ENCODE results near the gene TRPC4.

The TRPC4 gene

GRCh38 chr13:37641391-37641790 lies 228.2 kb downstream of the TRPC4 start:
- no peak overlapping the region for H3K27ac ChIP-seq (replicated peaks)
- H3K27me3 ChIP-seq (ENCODE audit: insufficient read depth, poor library complexity, severe bottlenecking), result no peaks in the 10 kb centered on the region
- no peak for DNase-seq (ENCODE audit: low read depth in 1 of 2, low spot score in 1 of 2)
- no peak for TF ChIP-seq GABPA (IDR thresholded peaks at IDR 0.05; ENCODE audit: low read depth)
- TF ChIP-seq SPI1 (IDR thresholded peaks at IDR 0.05; ENCODE audit: borderline replicate concordance, low read depth), result no peak
- TF ChIP-seq, protein P1, sequence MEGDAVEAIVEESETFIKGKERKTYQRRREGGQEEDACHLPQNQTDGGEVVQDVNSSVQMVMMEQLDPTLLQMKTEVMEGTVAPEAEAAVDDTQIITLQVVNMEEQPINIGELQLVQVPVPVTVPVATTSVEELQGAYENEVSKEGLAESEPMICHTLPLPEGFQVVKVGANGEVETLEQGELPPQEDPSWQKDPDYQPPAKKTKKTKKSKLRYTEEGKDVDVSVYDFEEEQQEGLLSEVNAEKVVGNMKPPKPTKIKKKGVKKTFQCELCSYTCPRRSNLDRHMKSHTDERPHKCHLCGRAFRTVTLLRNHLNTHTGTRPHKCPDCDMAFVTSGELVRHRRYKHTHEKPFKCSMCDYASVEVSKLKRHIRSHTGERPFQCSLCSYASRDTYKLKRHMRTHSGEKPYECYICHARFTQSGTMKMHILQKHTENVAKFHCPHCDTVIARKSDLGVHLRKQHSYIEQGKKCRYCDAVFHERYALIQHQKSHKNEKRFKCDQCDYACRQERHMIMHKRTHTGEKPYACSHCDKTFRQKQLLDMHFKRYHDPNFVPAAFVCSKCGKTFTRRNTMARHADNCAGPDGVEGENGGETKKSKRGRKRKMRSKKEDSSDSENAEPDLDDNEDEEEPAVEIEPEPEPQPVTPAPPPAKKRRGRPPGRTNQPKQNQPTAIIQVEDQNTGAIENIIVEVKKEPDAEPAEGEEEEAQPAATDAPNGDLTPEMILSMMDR (IDR thresholded peaks at IDR 0.05; ENCODE audit: insufficient read depth, low read length), result no peak
- TF ChIP-seq POLR2AphosphoS5 (IDR thresholded peaks at IDR 0.05; ENCODE audit: low read depth), result no peak
- no peak for TF ChIP-seq REST (IDR thresholded peaks at IDR 0.05; ENCODE audit: insufficient replicate concordance, low read depth)
- no peak overlapping the region for H3K4me3 ChIP-seq (replicated peaks; ENCODE audit: insufficient read depth, low read length)

DNA sequence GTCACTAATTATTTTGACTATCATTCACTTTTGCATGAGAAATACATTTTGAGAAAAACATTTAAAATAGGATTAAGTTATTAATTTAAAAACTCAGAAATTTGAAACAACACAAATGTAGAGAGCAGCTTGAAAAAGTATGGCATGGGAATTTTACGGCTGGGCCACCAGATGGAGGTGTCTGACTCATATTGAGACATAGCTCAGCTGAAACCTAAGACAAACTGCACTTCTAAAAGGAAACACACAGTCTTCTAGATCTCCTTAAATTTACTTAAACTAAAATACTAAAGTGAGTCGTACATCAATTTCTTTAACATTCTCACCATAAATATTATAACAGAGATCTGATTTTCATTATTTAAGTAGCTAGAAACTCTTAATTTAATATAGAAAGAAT lies 229.1 kb downstream of the TRPC4 start:
- TF ChIP-seq POLR2AphosphoS5 (IDR thresholded peaks at IDR 0.05; ENCODE audit: low read depth) (no peak), REST (IDR thresholded peaks at IDR 0.05; ENCODE audit: insufficient replicate concordance, low read depth) (no peak), GABPA (IDR thresholded peaks at IDR 0.05; ENCODE audit: low read depth) (no peak), SPI1 (IDR thresholded peaks at IDR 0.05; ENCODE audit: borderline replicate concordance, low read depth) (no peak)
- TF ChIP-seq, protein P1 (IDR thresholded peaks at IDR 0.05; ENCODE audit: insufficient read depth, low read length), result no peak
- Histone ChIP-seq H3K27me3 (ENCODE audit: insufficient read depth, poor library complexity, severe bottlenecking) (no peaks in the 10 kb centered on the region), H3K4me3 (replicated peaks; ENCODE audit: insufficient read depth, low read length) (no peak overlapping the region), H3K27ac (replicated peaks) (no peak overlapping the region)
- DNase-seq (ENCODE audit: low read depth in 1 of 2, low spot score in 1 of 2), result no peak

DNA sequence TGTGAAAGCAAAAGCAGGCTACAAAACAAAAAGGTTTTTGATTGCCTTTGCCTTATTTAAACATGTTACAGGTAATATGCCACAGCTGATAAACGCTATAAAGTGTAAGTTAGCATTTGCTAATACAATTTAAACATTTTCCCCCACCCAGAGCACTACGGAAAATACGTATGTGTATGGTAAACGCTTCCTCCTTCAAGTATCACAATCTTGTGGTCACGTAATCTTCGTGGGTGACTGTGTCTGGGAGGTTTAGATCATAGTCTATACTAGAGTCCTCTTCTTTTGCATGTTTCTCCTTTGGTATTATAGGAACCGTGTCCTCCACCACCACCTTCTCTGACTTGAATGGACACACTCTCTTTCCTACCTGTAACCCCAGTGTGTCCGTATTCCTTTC lies 232.9 kb downstream of the TRPC4 start:
- Histone ChIP-seq H3K27me3 (ENCODE audit: insufficient read depth, poor library complexity, severe bottlenecking) (no peaks in the 10 kb centered on the region), H3K4me3 (replicated peaks; ENCODE audit: insufficient read depth, low read length) (no peak overlapping the region), H3K27ac (replicated peaks) (no peak overlapping the region)
- TF ChIP-seq REST (IDR thresholded peaks at IDR 0.05; ENCODE audit: insufficient replicate concordance, low read depth) (no peak), GABPA (IDR thresholded peaks at IDR 0.05; ENCODE audit: low read depth) (no peak), SPI1 (IDR thresholded peaks at IDR 0.05; ENCODE audit: borderline replicate concordance, low read depth) (no peak), POLR2AphosphoS5 (IDR thresholded peaks at IDR 0.05; ENCODE audit: low read depth) (no peak)
- TF ChIP-seq, protein P1 (IDR thresholded peaks at IDR 0.05; ENCODE audit: insufficient read depth, low read length), result no peak
- no peak for DNase-seq (ENCODE audit: low read depth in 1 of 2, low spot score in 1 of 2)
